MCF 10A (cell line): Measurements from ENCODE around the gene CRISP3. TPM values are rescaled to one million over a fixed set of nuclear protein-coding genes. Genes with fewer than 3 reads are reported as not detected.

ENCODE experiments used
- BruUV-seq: library from RNA; stranded (reverse); fragments of 400-500 nt; replicated peaks from 2 replicates; lab custom pipeline; 2021; lab: Mats Ljungman, UMichigan
- CTCF ChIA-PET: fragments of 300-600 bp; sonication (Branson Sonifier 250); formaldehyde crosslinking; extraction: SDS; loops from one replicate; lab custom pipeline; 2021; ENCODE audit warnings: antibody characterized with exemption, inconsistent platforms; lab: Yijun Ruan, JAX
- POLR2A ChIA-PET: fragments of 300-600, 350-650 bp; sonication (Branson Sonifier 250); formaldehyde crosslinking; extraction: SDS; loops from one replicate; lab custom pipeline; 2020; ENCODE audit warnings: antibody characterized with exemption, inconsistent platforms; lab: Yijun Ruan, JAX
- DNase-seq: peaks from one replicate; pipeline ENCODE4 v3.0.0-alpha.2; 2018; ENCODE audit not compliant: unreplicated experiment
- H3K27ac Mint-ChIP-seq: one replicate; pipeline ENCODE4 v1.8.0; 2022; ENCODE audit warnings: mild to moderate bottlenecking, low read depth, mixed read lengths; ENCODE audit not compliant: unreplicated experiment
- H3K27me3 Mint-ChIP-seq: one replicate; pipeline ENCODE4 v1.8.0; 2022; ENCODE audit warnings: mixed read lengths; ENCODE audit not compliant: insufficient read depth, unreplicated experiment
- H3K36me3 Mint-ChIP-seq: one replicate; pipeline ENCODE4 v1.8.0; 2022; ENCODE audit warnings: mild to moderate bottlenecking, moderate library complexity, mixed read lengths; ENCODE audit not compliant: insufficient read depth, unreplicated experiment
- H3K4me1 Mint-ChIP-seq: one replicate; pipeline ENCODE4 v1.8.0; 2022; ENCODE audit warnings: mixed read lengths; ENCODE audit not compliant: insufficient read depth, unreplicated experiment
- H3K4me3 Mint-ChIP-seq: one replicate; pipeline ENCODE4 v1.8.0; 2022; ENCODE audit warnings: mild to moderate bottlenecking, moderate library complexity, mixed read lengths; ENCODE audit not compliant: unreplicated experiment
- H3K9me3 Mint-ChIP-seq: one replicate; pipeline ENCODE4 v1.8.0; 2022; ENCODE audit warnings: mixed read lengths; ENCODE audit not compliant: unreplicated experiment
- CTCF ChIP-seq: fragments of 200-600 bp; IDR thresholded peaks from one replicate; pipeline ENCODE4 v1.8.0; 2022; ENCODE audit warnings: antibody characterized with exemption, mild to moderate bottlenecking; ENCODE audit not compliant: unreplicated experiment
- intact Hi-C: fragments of 100-400 bp; cut with micrococcal nuclease; formaldehyde crosslinking; loops from 2 replicates; pipeline ENCODE4 v1.14.1; 2022
- total RNA-seq: library from RNA; stranded (reverse); gene quantifications from 2 replicates; pipeline ENCODE4 v1.2.3, GENCODE V29; 2022

The CRISP3 gene
- total RNA-seq, 1 experiment from 2014 or later, result not detected

- DNase-seq, result no peak
- TF ChIP-seq CTCF, result no peak
- H3K36me3 Mint-ChIP-seq, result no peaks in the 10 kb centered on the region
- POLR2A ChIA-PET, result no interaction called here
- CTCF ChIA-PET, result interaction anchor here (0.6 kb wide), 1 partner anchor 1879 kb away, joined by 3 read pairs; no protein-coding TSS in a partner anchor
- BruUV-seq, result no TSS peak
- peaks cover 66% of the 10 kb centered on the region for H3K27me3 Mint-ChIP-seq
- H3K4me3 Mint-ChIP-seq, result no peak overlapping the region
- intact Hi-C loops, result no loop called here
- H3K9me3 Mint-ChIP-seq, result no peaks in the 10 kb centered on the region
- H3K27ac Mint-ChIP-seq, result no peak overlapping the region
- no peaks in the 10 kb centered on the region for H3K4me1 Mint-ChIP-seq
These were observed 4.8 kb downstream of the CRISP3 start for GRCh38 chr6:49739423-49739822.

- intact Hi-C loops, result no loop called here
- Mint-ChIP-seq H3K36me3 (no peaks in the 10 kb centered on the region), H3K4me3 (no peak overlapping the region), H3K4me1 (no peaks in the 10 kb centered on the region), H3K9me3 (no peaks in the 10 kb centered on the region), H3K27ac (no peak overlapping the region), H3K27me3 (peaks cover 79% of the 10 kb centered on the region)
- POLR2A ChIA-PET, result interaction anchor here (1.1 kb wide), 1 partner anchor 101 kb away, joined by 3 read pairs; no protein-coding TSS in a partner anchor
- BruUV-seq, result no TSS peak
- TF ChIP-seq CTCF, result no peak
- CTCF ChIA-PET, result interaction anchor here (0.7 kb wide), 1 partner anchor 49 kb away, joined by 3 read pairs; no protein-coding TSS in a partner anchor
- no peak for DNase-seq
These were observed 8.1 kb downstream of the CRISP3 start for GRCh38 chr6:49736017-49736508.

GRCh38 chr6:49733680-49734079, 10.5 kb downstream of the CRISP3 start:
- POLR2A ChIA-PET, result no interaction called here
- Mint-ChIP-seq H3K9me3 (no peaks in the 10 kb centered on the region), H3K27me3 (peaks cover 70% of the 10 kb centered on the region), H3K4me3 (no peak overlapping the region), H3K4me1 (no peaks in the 10 kb centered on the region), H3K27ac (no peak overlapping the region), H3K36me3 (no peaks in the 10 kb centered on the region)
- CTCF ChIA-PET, result interaction anchor here (0.6 kb wide), 2 partner anchors 117 to 834 kb away, joined by 3 read pairs; no protein-coding TSS in a partner anchor
- TF ChIP-seq CTCF, result no peak
- no peak for DNase-seq
- intact Hi-C loops, result no loop called here
- BruUV-seq, result no TSS peak

GRCh38 chr6:49732781-49733180, 11.4 kb downstream of the CRISP3 start:
- ChIA-PET CTCF (no interaction called here), POLR2A (interaction anchor here (1.2 kb wide), 1 partner anchor 11 kb away, joined by 3 read pairs; the partner anchor contains the start of gene CRISP3)
- intact Hi-C loops, result no loop called here
- TF ChIP-seq CTCF, result no peak
- Mint-ChIP-seq H3K9me3 (no peaks in the 10 kb centered on the region), H3K36me3 (no peaks in the 10 kb centered on the region), H3K27me3 (peaks cover 70% of the 10 kb centered on the region), H3K27ac (no peak overlapping the region), H3K4me1 (no peaks in the 10 kb centered on the region), H3K4me3 (no peak overlapping the region)
- no peak for DNase-seq
- no TSS peak for BruUV-seq
